ENCODE measurements around the gene PCK2.

Gene PCK2

DNA sequence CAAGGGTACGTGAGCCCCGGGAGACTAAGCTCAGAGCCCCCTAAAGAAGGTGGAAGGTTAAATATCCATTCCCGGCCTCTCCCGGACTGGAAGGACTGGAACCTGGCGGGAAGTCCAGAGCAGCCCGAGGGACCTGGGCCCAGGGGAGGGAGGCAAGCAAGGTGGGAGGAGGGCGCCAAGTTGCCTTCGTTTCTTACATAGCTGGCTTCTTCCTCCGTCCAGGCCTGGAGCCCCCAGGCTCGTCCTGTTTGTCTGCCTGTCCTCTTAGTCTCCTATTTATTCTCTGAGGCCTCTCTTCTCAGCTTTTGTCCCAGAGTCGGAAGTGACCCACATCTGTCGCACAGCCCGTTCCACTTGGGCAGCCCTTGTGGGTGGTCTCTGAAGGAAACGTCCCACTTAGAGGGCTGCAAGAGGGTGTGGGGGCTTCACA lies 745 bp downstream of the PCK2 start:
- peak overlapping the region; percentile 71 for H3K4me3 ChIP-seq (ENCODE audit: low read depth, low read length)
- in situ Hi-C loops (cut with HindIII; ENCODE audit: low sequenced_read_pairs) = no loop called here
- TF ChIP-seq, protein P1, sequence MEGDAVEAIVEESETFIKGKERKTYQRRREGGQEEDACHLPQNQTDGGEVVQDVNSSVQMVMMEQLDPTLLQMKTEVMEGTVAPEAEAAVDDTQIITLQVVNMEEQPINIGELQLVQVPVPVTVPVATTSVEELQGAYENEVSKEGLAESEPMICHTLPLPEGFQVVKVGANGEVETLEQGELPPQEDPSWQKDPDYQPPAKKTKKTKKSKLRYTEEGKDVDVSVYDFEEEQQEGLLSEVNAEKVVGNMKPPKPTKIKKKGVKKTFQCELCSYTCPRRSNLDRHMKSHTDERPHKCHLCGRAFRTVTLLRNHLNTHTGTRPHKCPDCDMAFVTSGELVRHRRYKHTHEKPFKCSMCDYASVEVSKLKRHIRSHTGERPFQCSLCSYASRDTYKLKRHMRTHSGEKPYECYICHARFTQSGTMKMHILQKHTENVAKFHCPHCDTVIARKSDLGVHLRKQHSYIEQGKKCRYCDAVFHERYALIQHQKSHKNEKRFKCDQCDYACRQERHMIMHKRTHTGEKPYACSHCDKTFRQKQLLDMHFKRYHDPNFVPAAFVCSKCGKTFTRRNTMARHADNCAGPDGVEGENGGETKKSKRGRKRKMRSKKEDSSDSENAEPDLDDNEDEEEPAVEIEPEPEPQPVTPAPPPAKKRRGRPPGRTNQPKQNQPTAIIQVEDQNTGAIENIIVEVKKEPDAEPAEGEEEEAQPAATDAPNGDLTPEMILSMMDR (IDR thresholded peaks at IDR 0.05; ENCODE audit: low read depth, low read length) = no peak
- DNase-seq (ENCODE audit: low read depth, low spot score) = peak; percentile 12

GRCh38 chr14:24095271-24096068 lies 1.4 kb downstream of the PCK2 start:
- in situ Hi-C loops (cut with HindIII; ENCODE audit: low sequenced_read_pairs) = no loop called here
- peak overlapping the region; percentile 71 for H3K4me3 ChIP-seq (ENCODE audit: low read depth, low read length)
- peak; percentile 4 for DNase-seq (ENCODE audit: low read depth, low spot score)
- TF ChIP-seq, protein P1 (IDR thresholded peaks at IDR 0.05; ENCODE audit: low read depth, low read length) = no peak

- TF ChIP-seq, protein P1 (IDR thresholded peaks at IDR 0.05; ENCODE audit: low read depth, low read length) = no peak
- in situ Hi-C loops (cut with HindIII; ENCODE audit: low sequenced_read_pairs) = no loop called here
- no peak overlapping the region for H3K4me3 ChIP-seq (ENCODE audit: low read depth, low read length)
- DNase-seq (ENCODE audit: low read depth, low spot score) = no peak
Observed at GRCh38 chr14:24096545-24097181, 2.6 kb downstream of the PCK2 start.

DNA sequence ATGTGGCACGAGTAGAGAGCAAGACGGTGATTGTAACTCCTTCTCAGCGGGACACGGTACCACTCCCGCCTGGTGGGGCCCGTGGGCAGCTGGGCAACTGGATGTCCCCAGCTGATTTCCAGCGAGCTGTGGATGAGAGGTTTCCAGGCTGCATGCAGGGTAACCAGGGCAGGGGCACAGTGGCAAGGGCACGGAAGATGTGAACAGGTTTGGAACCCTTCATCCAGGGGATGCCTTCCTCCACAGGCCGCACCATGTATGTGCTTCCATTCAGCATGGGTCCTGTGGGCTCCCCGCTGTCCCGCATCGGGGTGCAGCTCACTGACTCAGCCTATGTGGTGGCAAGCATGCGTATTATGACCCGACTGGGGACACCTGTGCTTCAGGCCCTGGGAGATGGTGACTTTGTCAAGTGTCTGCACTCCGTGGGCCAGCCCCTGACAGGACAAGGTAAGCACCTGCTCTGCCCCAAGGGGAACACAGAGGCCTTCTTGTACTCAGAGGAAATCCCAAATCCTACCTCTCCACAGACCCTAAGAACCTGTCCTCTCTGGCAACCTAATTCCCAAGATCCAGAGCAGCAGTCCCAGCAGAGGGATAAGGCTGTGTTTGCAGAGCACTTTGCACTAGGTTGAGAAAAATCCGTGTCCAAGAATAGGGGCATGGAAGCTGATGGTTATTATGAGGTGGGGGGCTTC lies 4.3 kb downstream of the PCK2 start:
- no peak overlapping the region for H3K4me3 ChIP-seq (ENCODE audit: low read depth, low read length)
- TF ChIP-seq, protein P1 (IDR thresholded peaks at IDR 0.05; ENCODE audit: low read depth, low read length) = no peak
- in situ Hi-C loops (cut with HindIII; ENCODE audit: low sequenced_read_pairs) = no loop called here
- no peak for DNase-seq (ENCODE audit: low read depth, low spot score)

- DNase-seq (ENCODE audit: low read depth, low spot score) = no peak
- in situ Hi-C loops (cut with HindIII; ENCODE audit: low sequenced_read_pairs) = no loop called here
- TF ChIP-seq, protein P1 (IDR thresholded peaks at IDR 0.05; ENCODE audit: low read depth, low read length) = no peak
- no peak overlapping the region for H3K4me3 ChIP-seq (ENCODE audit: low read depth, low read length)
Observed at GRCh38 chr14:24098927-24099813, 5.1 kb downstream of the PCK2 start.

Measured in astrocyte of the spinal cord (primary cell).